Epithelial cell of esophagus (primary cell): ENCODE data around the gene DYNC2H1.

Source experiments
- DNase-seq: peaks from one replicate; pipeline ENCODE4 v3.0.0; 2010; ENCODE audit warnings: low read depth
- H3K4me3 ChIP-seq: 2 replicates; pipeline ENCODE4 v1.5.1; 2011; ENCODE audit warnings: mild to moderate bottlenecking, low read length, control low read depth
- TF ChIP-seq, protein P1 (sequence below): IDR thresholded peaks from 2 replicates; pipeline ENCODE4 v1.5.1; 2011; ENCODE audit warnings: low read depth, mild to moderate bottlenecking, low read length, control low read depth, inconsistent platforms; ENCODE audit not compliant: insufficient read depth; ENCODE audit errors: missing control alignments

DYNC2H1 gene

DNA sequence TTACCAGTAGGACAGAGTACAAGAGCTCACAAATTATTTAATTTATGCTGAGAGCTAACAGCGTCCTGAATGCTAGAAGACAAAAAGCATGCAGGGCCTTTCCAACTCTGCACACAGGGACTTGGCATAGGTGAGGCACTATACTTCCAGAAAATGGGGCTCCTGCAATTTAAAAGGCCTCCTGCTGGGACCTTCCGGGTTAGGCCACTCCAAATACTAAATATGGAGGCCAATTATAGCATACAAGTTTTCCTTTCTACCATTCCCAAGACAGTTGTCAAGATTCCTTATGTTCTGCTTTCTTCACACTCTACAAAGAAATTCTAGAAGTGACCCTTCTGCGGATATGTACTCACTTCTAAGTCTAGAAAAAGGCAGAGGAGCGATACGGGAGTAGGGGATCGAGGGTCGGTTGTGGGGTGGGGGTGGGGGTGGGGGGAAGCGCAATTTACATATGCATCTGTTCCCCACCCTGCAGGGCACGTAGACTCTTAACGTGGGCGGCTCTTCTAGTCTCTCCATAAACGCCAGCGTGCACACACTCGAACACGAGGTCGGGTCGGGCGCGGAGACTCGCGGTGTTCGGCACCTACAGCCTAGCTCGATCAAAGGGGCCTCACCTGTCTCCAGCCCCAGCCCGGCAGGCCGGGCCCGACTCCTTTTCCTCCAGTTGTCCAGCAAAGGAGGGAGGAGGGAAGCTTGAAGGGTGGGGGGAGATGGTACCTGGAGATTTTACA is 18.0 kb upstream of the DYNC2H1 start:
- peak overlapping the region; percentile 85 for H3K4me3 ChIP-seq
- DNase-seq, result peak; percentile 56
- TF ChIP-seq, protein P1, sequence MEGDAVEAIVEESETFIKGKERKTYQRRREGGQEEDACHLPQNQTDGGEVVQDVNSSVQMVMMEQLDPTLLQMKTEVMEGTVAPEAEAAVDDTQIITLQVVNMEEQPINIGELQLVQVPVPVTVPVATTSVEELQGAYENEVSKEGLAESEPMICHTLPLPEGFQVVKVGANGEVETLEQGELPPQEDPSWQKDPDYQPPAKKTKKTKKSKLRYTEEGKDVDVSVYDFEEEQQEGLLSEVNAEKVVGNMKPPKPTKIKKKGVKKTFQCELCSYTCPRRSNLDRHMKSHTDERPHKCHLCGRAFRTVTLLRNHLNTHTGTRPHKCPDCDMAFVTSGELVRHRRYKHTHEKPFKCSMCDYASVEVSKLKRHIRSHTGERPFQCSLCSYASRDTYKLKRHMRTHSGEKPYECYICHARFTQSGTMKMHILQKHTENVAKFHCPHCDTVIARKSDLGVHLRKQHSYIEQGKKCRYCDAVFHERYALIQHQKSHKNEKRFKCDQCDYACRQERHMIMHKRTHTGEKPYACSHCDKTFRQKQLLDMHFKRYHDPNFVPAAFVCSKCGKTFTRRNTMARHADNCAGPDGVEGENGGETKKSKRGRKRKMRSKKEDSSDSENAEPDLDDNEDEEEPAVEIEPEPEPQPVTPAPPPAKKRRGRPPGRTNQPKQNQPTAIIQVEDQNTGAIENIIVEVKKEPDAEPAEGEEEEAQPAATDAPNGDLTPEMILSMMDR, result no peak

DNA sequence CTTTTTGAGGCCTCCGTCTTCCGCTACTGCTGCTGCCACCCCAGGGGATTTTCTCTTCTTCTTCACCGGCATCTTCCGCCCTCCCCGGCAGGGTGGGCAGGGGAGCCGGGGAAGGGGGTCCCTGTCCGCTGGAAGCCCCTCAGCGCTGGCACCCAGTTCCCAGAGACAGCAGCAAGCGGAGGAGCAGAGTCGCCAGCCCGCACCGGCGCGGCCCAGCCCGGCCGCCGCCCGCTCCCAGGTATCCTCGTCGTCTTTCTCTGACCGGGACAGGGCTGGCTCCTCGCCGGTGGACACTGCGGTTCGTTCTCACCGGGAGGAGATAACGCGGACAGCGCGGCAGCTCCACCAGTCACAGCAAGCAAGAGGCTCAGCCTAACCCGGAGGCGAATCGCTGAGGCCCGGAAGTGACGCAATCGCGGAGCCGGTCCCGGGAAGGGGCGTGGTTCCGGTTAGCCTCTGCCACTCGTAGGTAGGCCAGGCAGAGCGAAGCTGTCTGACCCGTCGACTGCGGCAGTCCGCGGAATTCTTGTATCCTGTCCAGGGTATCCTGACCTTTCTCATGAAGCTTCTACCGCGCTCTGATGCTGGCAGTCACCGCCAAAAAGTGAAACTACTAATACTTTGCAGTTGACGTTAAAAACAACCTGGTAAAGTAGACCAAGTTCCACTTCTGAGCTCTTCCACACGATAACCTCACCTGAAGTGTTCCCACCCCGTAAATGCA is 17.3 kb upstream of the DYNC2H1 start, which contains the start of gene DCUN1D5:
TSS of gene DCUN1D5 (minus strand) at position 360 of the 724 bp plus-strand sequence. CDS start at position 72, 288 bp downstream.
- H3K4me3 ChIP-seq, result peak within 1 kb of the TSS; percentile 85
- peak; percentile 97 for DNase-seq
- TF ChIP-seq, protein P1, result no peak

DNA sequence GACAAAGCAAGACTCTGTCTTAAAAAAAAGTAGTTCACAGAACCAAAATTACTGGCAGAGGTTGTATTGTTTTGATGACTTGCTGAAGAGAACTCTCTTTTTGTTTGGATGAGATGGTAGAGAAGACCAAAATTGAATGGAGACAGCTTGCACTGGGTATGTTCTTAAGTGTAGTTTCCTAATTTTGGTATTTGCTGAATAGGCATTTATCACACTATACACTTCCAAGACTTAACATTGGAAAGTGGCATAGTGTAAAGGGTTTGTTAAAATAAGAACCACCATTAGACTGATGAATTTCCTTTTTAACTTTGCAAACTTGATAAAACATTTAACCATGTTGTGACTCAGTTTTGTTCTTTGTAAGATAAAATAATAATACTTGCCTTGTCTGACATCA is 11.9 kb upstream of the DYNC2H1 start:
- DNase-seq, result no peak
- H3K4me3 ChIP-seq, result no peak overlapping the region
- TF ChIP-seq, protein P1, result no peak

DNA sequence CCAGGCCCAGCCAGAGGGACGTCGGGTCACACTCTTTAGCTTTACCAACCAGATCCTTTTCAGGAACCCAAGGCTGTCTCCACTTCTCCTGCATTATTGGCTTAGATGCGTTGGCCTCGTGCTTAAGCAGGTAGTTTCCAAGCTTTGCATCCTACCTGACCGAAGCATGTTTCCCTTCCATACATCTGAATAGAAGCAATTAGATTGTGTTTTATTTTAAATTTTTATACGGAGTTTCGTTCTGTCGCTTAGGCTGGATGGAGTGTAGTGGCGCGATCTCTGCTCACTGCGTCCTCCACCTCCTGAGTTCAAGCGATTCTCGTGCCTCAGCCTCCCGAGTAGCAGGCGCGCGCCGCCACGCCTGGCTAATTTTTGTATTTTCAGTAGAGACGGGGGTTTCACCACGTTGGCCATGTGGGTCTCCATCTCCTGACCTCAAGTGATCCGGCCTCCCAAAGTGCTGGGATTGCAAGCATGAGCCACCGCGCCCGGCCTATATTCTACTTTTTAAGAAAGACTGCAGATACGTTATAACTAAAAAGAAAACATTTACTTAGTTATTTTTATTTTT is 677 bp downstream of the DYNC2H1 start:
- DNase-seq, result no peak
- H3K4me3 ChIP-seq, result peak overlapping the region; percentile 85
- TF ChIP-seq, protein P1, result no peak

DNA sequence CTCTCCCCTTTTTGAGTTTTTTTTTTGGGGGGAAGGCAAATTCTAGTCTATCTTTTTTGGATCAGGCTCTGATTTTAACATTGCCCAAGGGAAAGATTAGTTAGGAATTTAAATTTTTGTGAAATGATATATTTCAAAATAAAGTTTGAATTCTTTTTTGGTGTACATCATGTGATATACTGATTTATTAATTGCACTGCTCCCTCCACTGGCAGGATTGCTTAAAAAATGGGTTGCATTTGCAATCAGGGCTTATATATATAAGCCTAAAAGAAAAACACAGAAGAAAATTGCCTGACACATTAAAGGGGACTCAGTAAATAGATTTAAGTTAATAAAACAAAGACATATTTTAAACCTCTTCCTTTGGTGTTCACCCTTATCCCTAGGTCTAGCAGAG is 1.2 kb downstream of the DYNC2H1 start:
- DNase-seq, result peak; percentile 47
- peak overlapping the region; percentile 85 for H3K4me3 ChIP-seq
- TF ChIP-seq, protein P1, result peak; percentile 39

DNA sequence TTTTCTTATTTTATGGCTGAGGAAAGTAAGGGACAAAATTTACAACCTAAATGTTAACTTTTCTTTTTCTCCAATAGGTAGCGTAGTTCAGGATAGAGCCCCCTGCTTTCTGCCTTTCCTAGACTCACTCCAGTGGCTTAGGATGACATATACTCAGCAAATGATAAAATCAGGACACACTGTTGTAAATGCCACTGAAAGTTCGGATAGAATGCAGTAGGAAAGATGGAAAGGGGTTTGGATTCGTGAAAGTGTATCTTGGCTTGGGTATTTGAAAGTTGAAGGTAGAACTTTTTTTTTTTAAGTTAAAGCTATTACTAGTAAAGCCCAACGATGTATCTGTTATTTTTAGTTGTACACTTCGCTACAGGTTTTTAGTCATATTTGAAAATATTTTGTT is 2.2 kb downstream of the DYNC2H1 start:
- DNase-seq, result no peak
- no peak overlapping the region for H3K4me3 ChIP-seq
- TF ChIP-seq, protein P1, result no peak

DNA sequence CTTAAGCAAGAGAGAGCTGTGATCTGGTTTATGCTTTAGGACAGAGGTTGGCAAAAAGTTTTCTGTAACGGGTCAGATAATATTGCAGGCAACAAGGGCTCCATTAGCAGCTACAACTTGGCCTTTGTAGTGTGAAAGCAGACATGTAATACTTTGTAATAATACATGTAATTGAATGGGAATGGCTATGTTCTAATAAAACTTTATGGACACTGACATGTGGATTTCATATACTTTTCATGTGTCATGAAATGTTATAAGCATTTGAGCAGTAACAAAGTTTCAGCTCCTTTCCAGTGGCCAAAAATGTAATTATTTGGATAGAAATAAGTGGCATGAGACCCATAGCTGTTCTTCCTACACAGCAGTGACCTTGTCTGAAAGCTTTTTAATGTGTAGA is 3.1 kb downstream of the DYNC2H1 start:
- no peak for DNase-seq
- TF ChIP-seq, protein P1, result no peak
- no peak overlapping the region for H3K4me3 ChIP-seq
